H9 (cell line): ENCODE data around the gene HAPLN1. TPM values are rescaled to one million over a fixed set of nuclear protein-coding genes. Genes with fewer than 3 reads are reported as not detected.

Experiments used
- DNase-seq: peaks from one replicate; pipeline ENCODE4 v3.0.0-alpha.2; 2017
- H2AFZ ChIP-seq: one replicate; pipeline ENCODE4 v1.6.1; 2013; ENCODE audit warnings: mild to moderate bottlenecking, low read length, control low read depth, moderate library complexity
- H2AK5ac ChIP-seq: 2 replicates; pipeline ENCODE4 v1.6.1; 2013; ENCODE audit warnings: low read length, control low read depth, mixed read lengths; ENCODE audit not compliant: insufficient read length
- H2BK120ac ChIP-seq: one replicate; pipeline ENCODE4 v1.6.1; 2013; ENCODE audit warnings: low read depth, mild to moderate bottlenecking, low read length, control low read depth, inconsistent platforms; ENCODE audit not compliant: poor library complexity, severe bottlenecking
- H2BK12ac ChIP-seq: 2 replicates; pipeline ENCODE4 v1.6.1; 2013; ENCODE audit warnings: low read length, control low read depth, mixed read lengths, low read depth; ENCODE audit not compliant: insufficient read length
- H2BK15ac ChIP-seq: 2 replicates; pipeline ENCODE4 v1.6.1; 2013; ENCODE audit warnings: low read depth, low read length, control low read depth
- H2BK20ac ChIP-seq: one replicate; pipeline ENCODE4 v1.6.1; 2013; ENCODE audit warnings: low read depth, mild to moderate bottlenecking, low read length, control low read depth, inconsistent platforms; ENCODE audit not compliant: poor library complexity, severe bottlenecking
- H2BK5ac ChIP-seq: 2 replicates; pipeline ENCODE4 v1.6.1; 2013; ENCODE audit warnings: low read length, control low read depth, mixed read lengths; ENCODE audit not compliant: insufficient read length
- H3K14ac ChIP-seq: 2 replicates; pipeline ENCODE4 v1.6.1; 2013; ENCODE audit warnings: low read length, control low read depth; ENCODE audit not compliant: insufficient read depth
- H3K18ac ChIP-seq: 2 replicates; pipeline ENCODE4 v1.6.1; 2013; ENCODE audit warnings: low read depth, mild to moderate bottlenecking, mixed read lengths, low read length, control low read depth; ENCODE audit not compliant: insufficient read length
- H3K23ac ChIP-seq: 2 replicates; pipeline ENCODE4 v1.6.1; 2013; ENCODE audit warnings: low read length, control low read depth, mixed read lengths, low read depth; ENCODE audit not compliant: insufficient read length
- H3K23me2 ChIP-seq: 2 replicates; pipeline ENCODE4 v1.6.1; 2013; ENCODE audit warnings: low read depth, mild to moderate bottlenecking, mixed read lengths, low read length, control low read depth; ENCODE audit not compliant: insufficient read length, poor library complexity, severe bottlenecking
- H3K27ac ChIP-seq: 2 replicates; pipeline ENCODE4 v1.5.1; 2013; ENCODE audit warnings: low read length, control low read depth, mixed read lengths, low read depth; ENCODE audit not compliant: insufficient read length
- H3K27me3 ChIP-seq: 2 replicates; pipeline ENCODE4 v1.6.1; 2013; ENCODE audit warnings: low read length, control low read depth, inconsistent platforms; ENCODE audit not compliant: insufficient read depth
- H3K4ac ChIP-seq: 2 replicates; pipeline ENCODE4 v1.6.1; 2013; ENCODE audit warnings: low read depth, mild to moderate bottlenecking, control low read depth, inconsistent platforms, low read length, moderate library complexity
- H3K4me1 ChIP-seq: 2 replicates; pipeline ENCODE4 v1.6.1; 2013; ENCODE audit warnings: low read length, control low read depth, inconsistent platforms; ENCODE audit not compliant: insufficient read depth
- H3K4me2 ChIP-seq: 2 replicates; pipeline ENCODE4 v1.6.1; 2013; ENCODE audit warnings: low read length, control low read depth, mixed read lengths; ENCODE audit not compliant: insufficient read length, insufficient read depth
- H3K56ac ChIP-seq: 2 replicates; pipeline ENCODE4 v1.6.1; 2013; ENCODE audit warnings: low read depth, mild to moderate bottlenecking, mixed read lengths, low read length, control low read depth; ENCODE audit not compliant: insufficient read length
- H3K79me1 ChIP-seq: 2 replicates; pipeline ENCODE4 v1.6.1; 2013; ENCODE audit warnings: low read depth, mild to moderate bottlenecking, moderate library complexity, low read length, control low read depth, inconsistent platforms; ENCODE audit not compliant: insufficient read depth, poor library complexity, severe bottlenecking
- H3K79me2 ChIP-seq: 2 replicates; pipeline ENCODE4 v1.6.1; 2013; ENCODE audit warnings: low read length, control low read depth, inconsistent platforms; ENCODE audit not compliant: insufficient read depth
- H3K9ac ChIP-seq: 2 replicates; pipeline ENCODE4 v1.6.1; 2013; ENCODE audit warnings: low read length, control low read depth, mixed read lengths; ENCODE audit not compliant: insufficient read length; ENCODE audit errors: extremely low read depth
- H3K9me3 ChIP-seq: one replicate; pipeline ENCODE4 v1.6.1; 2013; ENCODE audit warnings: low read depth, low read length, inconsistent platforms; ENCODE audit not compliant: control insufficient read depth
- H3T11ph ChIP-seq: one replicate; pipeline ENCODE4 v1.6.1; 2013; ENCODE audit warnings: mild to moderate bottlenecking, low read length, control low read depth, inconsistent platforms
- H4K20me1 ChIP-seq: one replicate; pipeline ENCODE4 v1.6.1; 2013; ENCODE audit not compliant: control insufficient read depth, insufficient read length, insufficient read depth
- H4K5ac ChIP-seq: 2 replicates; pipeline ENCODE4 v1.6.1; 2013; ENCODE audit warnings: low read depth, mild to moderate bottlenecking, mixed read lengths, low read length, control low read depth; ENCODE audit not compliant: insufficient read length
- H4K8ac ChIP-seq: replicated peaks from 2 replicates; pipeline ENCODE4 v1.6.1; 2013; ENCODE audit warnings: low read length, control low read depth, mixed read lengths, low read depth; ENCODE audit not compliant: insufficient read length
- H4K91ac ChIP-seq: 2 replicates; pipeline ENCODE4 v1.6.1; 2013; ENCODE audit warnings: low read depth, mild to moderate bottlenecking, moderate library complexity, mixed read lengths, low read length, control low read depth; ENCODE audit not compliant: insufficient read length
- H3K27ac Mint-ChIP-seq, 3 experiments: 2 replicates in 2 of 3; 3 replicates in 1 of 3; pipeline ENCODE4 v1.8.0; 2020 to 2021; ENCODE audit warnings: mixed read lengths in 3 of 3, mild to moderate bottlenecking in 1 of 3, moderate library complexity in 1 of 3
- H3K27me3 Mint-ChIP-seq: 2 replicates; pipeline ENCODE4 v1.8.0; 2021; ENCODE audit warnings: low read depth, mild to moderate bottlenecking, moderate library complexity, mixed read lengths
- H3K36me3 Mint-ChIP-seq, 3 experiments: 2 replicates in 2 of 3; 3 replicates in 1 of 3; pipeline ENCODE4 v1.8.0; 2020 to 2021; ENCODE audit warnings: low read depth in 3 of 3, mixed read lengths in 3 of 3; ENCODE audit not compliant: insufficient read depth in 1 of 3
- H3K4me1 Mint-ChIP-seq, 2 experiments: 2 replicates each; pipeline ENCODE4 v1.8.0; 2020; ENCODE audit warnings: mixed read lengths in 2 of 2
- H3K4me3 Mint-ChIP-seq, 2 experiments: 2 replicates in 1 of 2; 3 replicates in 1 of 2; pipeline ENCODE4 v1.8.0; 2020 to 2021; ENCODE audit warnings: mild to moderate bottlenecking in 2 of 2, mixed read lengths in 2 of 2, moderate library complexity in 1 of 2
- H3K9me3 Mint-ChIP-seq, 2 experiments: 2 replicates in 1 of 2; 3 replicates in 1 of 2; pipeline ENCODE4 v1.8.0; 2020; ENCODE audit warnings: mild to moderate bottlenecking in 2 of 2, mixed read lengths in 2 of 2, moderate library complexity in 1 of 2
- CTCF ChIP-seq: fragments of 200-600 bp; sonication (generic); conservative IDR thresholded peaks from 3 replicates; pipeline ENCODE4 v1.8.0; 2021; ENCODE audit warnings: antibody characterized with exemption, mild to moderate bottlenecking
- WGBS: extraction: QIAGEN DNeasy Blood & Tissue Kit; methylation state at CpG from one replicate; pipeline ENCODE4 v1.1.7; 2013; ENCODE audit warnings: missing lambda C conversion rate, low lambda C conversion rate, mixed read lengths; ENCODE audit not compliant: insufficient read length; ENCODE audit errors: extremely low coverage; 5-methylcytosine and 5-hydroxymethylcytosine counted together
- total RNA-seq: library from RNA; stranded (reverse); gene quantifications from 2 replicates; pipeline ENCODE4 v1.2.1, GENCODE V29; 2021

The HAPLN1 gene
- total RNA-seq, 1 experiment from 2014 or later: 0.22 TPM

- H4K91ac ChIP-seq: no peak overlapping the region
- no peak overlapping the region for H3T11ph ChIP-seq
- no peak for DNase-seq
- no peak overlapping the region for H3K14ac ChIP-seq
- H3K9ac ChIP-seq: no peak overlapping the region
- H4K20me1 ChIP-seq: no peaks in the 10 kb centered on the region
- peaks cover 8 to 15% of the 10 kb centered on the region in 2 experiments for H3K4me1 Mint-ChIP-seq
- H4K5ac ChIP-seq: no peak overlapping the region
- H3K79me2 ChIP-seq: no peaks in the 10 kb centered on the region
- no peak overlapping the region for H3K4me2 ChIP-seq
- H2AK5ac ChIP-seq: no peak overlapping the region
- H3K56ac ChIP-seq: no peak overlapping the region
- no peak overlapping the region for H4K8ac ChIP-seq
- no peaks in the 10 kb centered on the region for H3K79me1 ChIP-seq
- TF ChIP-seq CTCF: no peak
- H3K18ac ChIP-seq: no peak overlapping the region
- no peak overlapping the region for H2BK12ac ChIP-seq
- no peak overlapping the region for H2BK5ac ChIP-seq
- WGBS: no CpG with 5 or more reads among the region's 1 CpG
- no peak overlapping the region for H3K27ac Mint-ChIP-seq
- no peaks in the 10 kb centered on the region for H3K9me3 ChIP-seq
- H3K4me1 ChIP-seq: no peaks in the 10 kb centered on the region
- no peak overlapping the region for H2BK20ac ChIP-seq
- H3K9me3 Mint-ChIP-seq: no peaks in the 10 kb centered on the region
- H3K27ac ChIP-seq: no peak overlapping the region
- no peak overlapping the region for H3K4ac ChIP-seq
- no peak overlapping the region for H2BK120ac ChIP-seq
- H3K23ac ChIP-seq: no peak overlapping the region
- H3K23me2 ChIP-seq: no peaks in the 10 kb centered on the region
- H2BK15ac ChIP-seq: no peak overlapping the region
- no peaks in the 10 kb centered on the region for H3K27me3 Mint-ChIP-seq
- H2AFZ ChIP-seq: no peak overlapping the region
- H3K27me3 ChIP-seq: no peaks in the 10 kb centered on the region
- H3K36me3 Mint-ChIP-seq: no peaks in the 10 kb centered on the region
- H3K4me3 Mint-ChIP-seq: no peak overlapping the region
These were observed 66.1 kb downstream of the HAPLN1 start for GRCh38 chr5:83654427-83654994.
